ENCODE data around the gene KLK2. TPM values are rescaled to one million over a fixed set of nuclear protein-coding genes. Genes with fewer than 3 reads are reported as not detected.

KLK2 gene
- total RNA-seq, 1 donor, result not detected

DNA sequence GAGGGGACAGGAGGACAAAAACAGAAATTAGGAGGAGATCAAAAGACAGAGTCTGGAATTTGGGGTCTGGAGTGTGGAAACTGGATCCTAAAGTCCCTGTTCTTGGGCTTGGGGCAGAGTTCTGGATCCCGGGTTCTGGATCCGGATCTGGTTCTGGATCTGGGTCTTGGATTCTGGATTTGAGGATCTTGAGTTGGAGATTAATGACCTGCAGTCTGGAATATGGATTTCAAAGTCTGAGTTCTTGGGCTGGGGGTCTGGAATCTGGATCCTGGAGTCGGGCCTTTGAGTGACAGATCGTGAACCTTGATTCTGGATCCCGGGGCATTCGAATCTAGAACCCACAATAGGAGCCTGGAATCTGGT lies 39.5 kb upstream of the KLK2 start:
- TF ChIP-seq, protein P1, sequence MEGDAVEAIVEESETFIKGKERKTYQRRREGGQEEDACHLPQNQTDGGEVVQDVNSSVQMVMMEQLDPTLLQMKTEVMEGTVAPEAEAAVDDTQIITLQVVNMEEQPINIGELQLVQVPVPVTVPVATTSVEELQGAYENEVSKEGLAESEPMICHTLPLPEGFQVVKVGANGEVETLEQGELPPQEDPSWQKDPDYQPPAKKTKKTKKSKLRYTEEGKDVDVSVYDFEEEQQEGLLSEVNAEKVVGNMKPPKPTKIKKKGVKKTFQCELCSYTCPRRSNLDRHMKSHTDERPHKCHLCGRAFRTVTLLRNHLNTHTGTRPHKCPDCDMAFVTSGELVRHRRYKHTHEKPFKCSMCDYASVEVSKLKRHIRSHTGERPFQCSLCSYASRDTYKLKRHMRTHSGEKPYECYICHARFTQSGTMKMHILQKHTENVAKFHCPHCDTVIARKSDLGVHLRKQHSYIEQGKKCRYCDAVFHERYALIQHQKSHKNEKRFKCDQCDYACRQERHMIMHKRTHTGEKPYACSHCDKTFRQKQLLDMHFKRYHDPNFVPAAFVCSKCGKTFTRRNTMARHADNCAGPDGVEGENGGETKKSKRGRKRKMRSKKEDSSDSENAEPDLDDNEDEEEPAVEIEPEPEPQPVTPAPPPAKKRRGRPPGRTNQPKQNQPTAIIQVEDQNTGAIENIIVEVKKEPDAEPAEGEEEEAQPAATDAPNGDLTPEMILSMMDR (IDR thresholded peaks at IDR 0.05; ENCODE audit: extremely low read depth, low read depth, low read length), result no peak
- no peaks in the 10 kb centered on the region for H3K36me3 ChIP-seq (ENCODE audit: insufficient read depth, low read length)
- H3K79me2 ChIP-seq (ENCODE audit: insufficient read depth, low read length), result no peaks in the 10 kb centered on the region
- H4K20me1 ChIP-seq (ENCODE audit: insufficient read depth, low read length), result no peaks in the 10 kb centered on the region
- H3K4me3 ChIP-seq (ENCODE audit: insufficient read depth, low read length), result no peak overlapping the region
- H3K4me1 ChIP-seq (ENCODE audit: insufficient read depth, low read length), result peaks cover 5% of the 10 kb centered on the region
- no peak overlapping the region for H3K27ac ChIP-seq (ENCODE audit: low read depth, low read length)
- no peak for DNase-seq (ENCODE audit: insufficient read length, low spot score, missing footprints)
- H3K9me3 ChIP-seq (ENCODE audit: low read depth, low read length), result no peaks in the 10 kb centered on the region
- no peak overlapping the region for H3K4me2 ChIP-seq (ENCODE audit: insufficient read depth, low read length)
- no peak overlapping the region for H2AFZ ChIP-seq (ENCODE audit: low read length)
- H3K27me3 ChIP-seq (ENCODE audit: insufficient read depth, low read length), result peaks cover 7% of the 10 kb centered on the region

DNA sequence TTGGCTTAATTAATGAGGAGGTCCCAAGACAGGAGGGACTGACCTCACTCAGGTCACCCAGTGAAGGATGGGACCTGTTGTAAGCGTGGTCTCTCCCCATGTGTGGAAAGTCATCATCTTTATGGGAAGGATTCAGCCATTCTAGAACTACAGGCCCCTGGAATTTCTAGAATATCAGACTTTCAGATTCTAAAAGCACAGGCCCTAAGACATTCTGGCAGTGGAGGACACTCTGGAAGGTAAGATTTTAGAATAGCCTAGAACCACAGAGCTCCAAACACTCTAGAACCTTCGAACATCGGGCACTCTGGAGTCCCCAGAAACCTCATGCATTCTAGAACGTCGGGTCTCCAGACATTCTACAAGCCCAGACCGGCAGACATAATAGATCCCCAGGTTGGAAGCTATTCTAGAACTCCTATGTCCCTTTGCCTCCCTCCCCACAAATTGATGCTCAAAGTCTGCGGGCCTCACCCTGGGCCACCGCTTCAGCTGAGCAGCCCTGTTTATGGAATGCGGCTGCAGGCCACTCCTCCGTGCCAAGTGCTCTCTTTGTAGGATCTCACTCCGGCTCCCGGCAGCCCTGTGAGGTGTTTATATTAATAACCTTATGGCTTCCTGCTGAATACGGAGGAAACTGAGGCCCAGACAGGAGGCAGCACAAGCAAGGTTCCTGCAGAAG lies 38.0 kb upstream of the KLK2 start:
- no peaks in the 10 kb centered on the region for H3K9me3 ChIP-seq (ENCODE audit: low read depth, low read length)
- H3K4me3 ChIP-seq (ENCODE audit: insufficient read depth, low read length), result peak overlapping the region; percentile 72
- no peaks in the 10 kb centered on the region for H3K79me2 ChIP-seq (ENCODE audit: insufficient read depth, low read length)
- no peaks in the 10 kb centered on the region for H4K20me1 ChIP-seq (ENCODE audit: insufficient read depth, low read length)
- peaks cover 7% of the 10 kb centered on the region for H3K27me3 ChIP-seq (ENCODE audit: insufficient read depth, low read length)
- H2AFZ ChIP-seq (ENCODE audit: low read length), result peak overlapping the region; percentile 93
- DNase-seq (ENCODE audit: insufficient read length, low spot score, missing footprints), result no peak
- peak overlapping the region; percentile 86 for H3K4me2 ChIP-seq (ENCODE audit: insufficient read depth, low read length)
- TF ChIP-seq, protein P1 (IDR thresholded peaks at IDR 0.05; ENCODE audit: extremely low read depth, low read depth, low read length), result no peak
- H3K27ac ChIP-seq (ENCODE audit: low read depth, low read length), result no peak overlapping the region
- no peaks in the 10 kb centered on the region for H3K36me3 ChIP-seq (ENCODE audit: insufficient read depth, low read length)
- peaks cover 5% of the 10 kb centered on the region for H3K4me1 ChIP-seq (ENCODE audit: insufficient read depth, low read length)

DNA sequence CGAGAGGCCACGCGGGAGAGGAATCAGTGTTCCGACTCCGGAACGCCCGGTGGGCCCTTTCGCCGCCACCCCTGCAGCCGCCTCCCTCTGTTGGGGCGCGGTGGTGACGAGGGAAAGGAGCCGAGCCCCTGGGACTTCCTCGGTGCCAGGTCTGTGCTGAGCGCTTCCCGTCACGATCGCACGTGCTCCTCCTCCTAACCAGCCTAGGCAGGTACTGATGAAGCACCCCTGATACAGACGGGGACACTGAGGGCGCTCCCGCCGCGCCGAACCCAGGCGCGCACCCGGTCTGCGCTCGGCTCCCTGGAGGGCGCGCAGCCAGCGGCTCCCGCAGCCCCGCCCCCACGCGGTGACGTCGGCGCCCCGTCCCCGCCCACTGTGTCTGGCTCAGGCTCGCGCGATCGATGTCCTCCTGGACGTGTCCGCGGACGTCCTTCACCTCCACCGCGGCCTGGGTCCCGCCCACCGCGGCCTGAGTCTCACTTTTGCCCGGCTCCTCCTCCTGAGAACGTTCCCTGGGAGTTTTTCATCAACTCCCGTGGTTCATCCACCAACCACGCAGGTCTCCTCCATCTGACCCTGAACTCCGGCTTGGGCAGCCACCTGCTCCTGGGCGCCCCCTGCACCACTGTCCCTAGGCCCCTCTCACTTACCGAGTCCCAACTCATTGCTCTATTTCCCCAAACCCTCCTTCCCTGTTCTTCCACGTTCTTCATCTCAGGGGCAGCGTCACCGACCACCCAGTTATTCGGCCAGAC lies 37.3 kb upstream of the KLK2 start:
- Histone ChIP-seq H3K4me2 (ENCODE audit: insufficient read depth, low read length) (peak overlapping the region; percentile 86), H3K4me1 (ENCODE audit: insufficient read depth, low read length) (peaks cover 5% of the 10 kb centered on the region), H3K27me3 (ENCODE audit: insufficient read depth, low read length) (peaks cover 7% of the 10 kb centered on the region), H3K79me2 (ENCODE audit: insufficient read depth, low read length) (no peaks in the 10 kb centered on the region), H3K9me3 (ENCODE audit: low read depth, low read length) (no peaks in the 10 kb centered on the region), H3K4me3 (ENCODE audit: insufficient read depth, low read length) (peak overlapping the region; percentile 72), H3K36me3 (ENCODE audit: insufficient read depth, low read length) (no peaks in the 10 kb centered on the region), H4K20me1 (ENCODE audit: insufficient read depth, low read length) (no peaks in the 10 kb centered on the region), H3K27ac (ENCODE audit: low read depth, low read length) (no peak overlapping the region), H2AFZ (ENCODE audit: low read length) (peak overlapping the region; percentile 93)
- TF ChIP-seq, protein P1 (IDR thresholded peaks at IDR 0.05; ENCODE audit: extremely low read depth, low read depth, low read length), result no peak
- DNase-seq (ENCODE audit: insufficient read length, low spot score, missing footprints), result peak; percentile 98

DNA sequence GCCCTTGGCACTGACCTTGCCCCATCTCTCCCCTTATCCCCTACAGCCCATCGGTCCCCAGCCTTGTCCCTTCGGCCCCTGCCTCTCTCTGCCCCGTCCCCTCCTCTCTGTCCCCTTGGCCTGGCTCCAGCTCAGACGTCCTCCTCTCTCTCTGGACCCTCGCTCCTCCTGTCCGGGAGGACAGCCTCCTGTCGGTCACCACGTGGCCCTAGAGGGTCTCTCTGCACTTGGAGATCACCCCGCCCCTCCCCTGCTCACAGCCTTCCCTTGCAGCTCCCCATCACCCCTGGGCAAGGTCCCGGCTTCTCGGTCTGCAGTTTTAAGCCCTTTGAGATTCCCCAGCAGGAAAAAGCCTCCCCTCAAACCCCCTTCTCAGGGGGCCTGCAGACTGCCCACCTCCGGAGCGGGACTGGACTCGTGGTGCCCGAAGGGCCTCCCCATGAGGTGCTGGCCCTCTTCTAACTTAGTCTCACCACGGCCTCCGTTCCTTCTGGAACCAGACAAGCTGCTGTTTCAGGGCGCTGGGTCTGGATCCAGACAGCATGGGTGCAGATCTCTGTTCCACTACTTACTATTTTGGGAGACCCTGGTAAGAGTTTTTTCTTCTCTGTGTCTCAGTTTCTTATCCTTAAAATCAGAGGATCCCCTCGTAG lies 36.6 kb upstream of the KLK2 start:
- TF ChIP-seq, protein P1 (IDR thresholded peaks at IDR 0.05; ENCODE audit: extremely low read depth, low read depth, low read length), result no peak
- H3K27me3 ChIP-seq (ENCODE audit: insufficient read depth, low read length), result peaks cover 7% of the 10 kb centered on the region
- H3K4me3 ChIP-seq (ENCODE audit: insufficient read depth, low read length), result no peak overlapping the region
- no peaks in the 10 kb centered on the region for H3K36me3 ChIP-seq (ENCODE audit: insufficient read depth, low read length)
- H2AFZ ChIP-seq (ENCODE audit: low read length), result peak overlapping the region; percentile 93
- H3K4me1 ChIP-seq (ENCODE audit: insufficient read depth, low read length), result peaks cover 5% of the 10 kb centered on the region
- no peak overlapping the region for H3K27ac ChIP-seq (ENCODE audit: low read depth, low read length)
- H3K4me2 ChIP-seq (ENCODE audit: insufficient read depth, low read length), result peak overlapping the region; percentile 86
- no peaks in the 10 kb centered on the region for H4K20me1 ChIP-seq (ENCODE audit: insufficient read depth, low read length)
- DNase-seq (ENCODE audit: insufficient read length, low spot score, missing footprints), result no peak
- no peaks in the 10 kb centered on the region for H3K79me2 ChIP-seq (ENCODE audit: insufficient read depth, low read length)
- H3K9me3 ChIP-seq (ENCODE audit: low read depth, low read length), result no peaks in the 10 kb centered on the region
